RKO (cell line): ENCODE measurements around the gene TP53I11.

Experiments
- DNase-seq: peaks from one replicate; pipeline ENCODE4 v3.0.0-alpha.2; 2016; ENCODE audit warnings: low spot score

Gene TP53I11

GRCh38 chr11:44939673-44940395 is 10.8 kb downstream of the TP53I11 start:
- DNase-seq = no peak

GRCh38 chr11:44938066-44938691 is 12.5 kb downstream of the TP53I11 start:
- no peak for DNase-seq

- no peak for DNase-seq
These were observed 13.6 kb downstream of the TP53I11 start for GRCh38 chr11:44936951-44937543.

GRCh38 chr11:44936525-44936924 is 14.2 kb downstream of the TP53I11 start:
- peak; percentile 70 for DNase-seq

DNA sequence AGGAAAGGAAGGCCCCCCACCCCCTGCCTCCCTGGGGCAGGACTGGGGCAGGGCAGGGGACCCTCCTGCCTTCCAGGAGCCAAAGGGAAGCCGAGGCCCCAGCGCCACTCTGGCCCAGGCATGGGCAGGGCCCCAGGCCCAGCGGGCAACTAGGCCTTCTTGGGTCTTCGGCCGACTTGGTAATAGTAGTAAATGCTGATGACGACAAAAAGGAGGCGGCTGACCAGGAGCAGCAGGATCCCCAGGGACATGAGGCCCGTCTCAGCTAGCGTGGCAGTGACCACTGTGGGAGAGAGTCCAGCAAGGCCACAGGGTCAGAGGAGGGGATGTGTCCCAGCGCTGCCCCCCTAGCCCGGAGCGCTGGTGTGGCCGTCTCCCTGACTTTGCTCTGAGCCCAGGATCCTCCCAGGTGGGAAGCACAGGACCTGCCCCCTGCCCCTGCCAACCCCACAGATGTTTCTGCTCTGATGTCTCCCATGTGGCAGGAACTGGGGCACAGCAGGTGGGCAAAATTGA is 15.9 kb downstream of the TP53I11 start:
- no peak for DNase-seq

- DNase-seq = no peak
These were observed 16.6 kb downstream of the TP53I11 start for GRCh38 chr11:44934110-44934509.

- DNase-seq = no peak
These were observed 19.2 kb downstream of the TP53I11 start for GRCh38 chr11:44931466-44931865.

DNA sequence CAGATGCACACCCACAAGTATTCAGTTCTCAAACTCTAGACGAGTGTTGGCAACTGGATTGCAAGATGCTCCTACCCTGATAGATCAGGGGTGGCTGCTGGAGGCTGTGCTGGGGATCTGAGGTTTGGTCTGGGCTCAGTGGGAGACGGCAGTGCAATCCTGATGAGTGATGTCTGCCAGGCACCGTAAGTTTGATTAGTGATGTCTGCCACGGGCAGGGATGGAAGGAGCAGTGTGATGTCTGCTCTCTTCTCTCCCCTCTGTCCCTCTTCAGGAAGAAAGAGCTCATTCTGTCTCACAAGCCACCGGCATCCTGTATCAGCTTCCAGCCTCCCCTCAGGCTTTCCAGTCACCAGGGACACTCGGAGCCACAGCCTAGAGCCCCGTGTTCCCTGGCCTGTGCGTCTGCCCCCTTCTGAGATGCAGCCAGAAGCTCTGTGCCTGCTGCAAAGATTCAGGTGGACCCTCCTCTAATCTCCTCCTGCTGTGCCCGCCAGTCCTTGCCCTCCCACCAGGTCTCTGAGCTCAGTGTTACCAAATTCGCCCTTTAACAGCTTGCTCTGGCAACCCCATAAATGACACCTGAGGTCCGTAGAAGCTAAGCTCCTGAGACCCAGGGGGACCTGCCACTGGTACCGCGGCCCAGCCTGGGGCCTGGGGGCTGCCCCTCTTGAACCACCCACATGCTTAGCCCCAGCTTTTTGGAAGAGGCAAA is 19.9 kb downstream of the TP53I11 start:
- no peak for DNase-seq

- no peak for DNase-seq
These were observed 21.9 kb downstream of the TP53I11 start for GRCh38 chr11:44928816-44929215.

DNA sequence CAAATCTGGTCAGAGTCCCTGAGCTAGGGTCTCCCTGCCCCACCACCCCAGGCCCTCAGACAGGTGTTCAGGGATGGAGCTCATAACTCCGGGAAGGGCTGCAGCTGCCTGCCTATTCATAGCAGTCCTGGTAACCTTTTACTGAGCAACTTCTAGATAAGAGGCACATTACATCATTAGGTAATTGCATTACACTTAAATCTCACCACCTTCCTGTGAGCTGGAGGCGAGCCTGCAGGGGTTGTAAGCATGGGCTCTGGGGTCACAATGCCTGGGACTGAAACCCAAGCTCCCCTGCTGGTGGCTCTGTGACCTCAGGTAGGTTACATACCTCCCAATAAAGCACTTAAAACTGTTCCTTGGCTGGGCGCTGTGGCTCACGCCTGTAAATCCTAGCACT is 22.5 kb downstream of the TP53I11 start:
- no peak for DNase-seq

DNA sequence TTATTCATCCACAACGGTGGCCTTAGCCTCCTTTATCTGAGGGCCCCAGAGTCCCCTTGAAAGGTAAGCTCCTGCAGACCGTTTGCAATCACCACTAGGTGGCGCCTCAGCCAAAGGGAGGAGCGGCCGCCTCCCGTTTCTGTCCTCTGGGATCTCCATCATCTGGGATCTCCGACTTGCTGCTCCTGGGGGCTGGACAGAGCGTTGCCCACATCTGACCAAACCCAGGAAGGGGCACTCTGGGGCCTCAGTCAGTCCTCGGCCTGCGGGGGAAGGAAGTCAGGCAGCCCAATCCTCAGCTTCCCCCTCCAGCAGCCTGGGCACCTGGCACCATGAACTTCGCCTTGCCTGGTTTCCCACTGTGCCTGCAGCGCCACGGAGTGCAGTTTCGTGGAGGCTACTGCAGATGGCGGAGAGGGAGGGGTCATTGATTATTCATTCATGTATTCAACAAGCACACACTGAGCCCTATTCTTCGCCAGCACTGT is 23.5 kb downstream of the TP53I11 start:
- DNase-seq = peak; percentile 67

DNA sequence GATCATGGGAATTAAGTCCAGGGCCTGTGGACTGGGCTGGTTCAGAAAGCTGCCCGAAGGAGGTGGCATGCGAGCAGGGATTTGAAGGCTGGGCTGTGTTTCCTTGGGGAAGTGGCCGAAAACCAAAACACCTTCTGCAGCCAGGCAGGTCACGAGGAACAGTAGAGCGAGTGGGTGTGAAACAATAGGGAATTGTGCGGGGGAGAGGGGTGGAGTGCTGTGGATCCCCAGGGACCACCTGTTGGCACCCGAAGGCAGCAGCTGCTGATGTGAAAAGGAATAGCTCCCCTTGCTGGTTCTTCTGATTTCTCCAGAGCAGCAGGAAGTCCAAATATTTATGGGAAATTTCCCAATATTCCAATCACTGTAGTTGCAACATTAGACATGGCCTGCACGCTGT is 24.6 kb downstream of the TP53I11 start:
- no peak for DNase-seq

DNA sequence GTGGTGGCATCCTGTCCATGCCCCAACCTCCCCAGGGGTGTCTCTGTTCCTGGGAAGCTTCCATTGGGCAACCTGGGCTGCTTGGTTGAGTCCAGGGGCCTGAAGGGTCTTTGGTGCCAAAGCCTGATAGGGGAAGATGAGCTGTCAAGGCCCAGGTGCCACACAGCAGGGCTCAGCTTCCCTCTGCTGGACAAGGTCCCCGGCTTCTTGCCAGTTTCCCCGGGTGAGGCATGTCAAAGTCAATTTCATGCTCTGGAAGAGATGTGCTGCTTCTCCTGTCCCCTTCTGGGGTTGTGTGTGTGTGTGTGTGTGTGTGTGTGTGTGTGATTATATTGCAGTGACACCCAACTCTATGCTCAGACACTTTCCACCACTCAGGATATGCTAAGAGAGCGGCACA is 26.9 kb downstream of the TP53I11 start:
- DNase-seq = no peak

GRCh38 chr11:44923115-44923514 is 27.6 kb downstream of the TP53I11 start:
- no peak for DNase-seq

DNA sequence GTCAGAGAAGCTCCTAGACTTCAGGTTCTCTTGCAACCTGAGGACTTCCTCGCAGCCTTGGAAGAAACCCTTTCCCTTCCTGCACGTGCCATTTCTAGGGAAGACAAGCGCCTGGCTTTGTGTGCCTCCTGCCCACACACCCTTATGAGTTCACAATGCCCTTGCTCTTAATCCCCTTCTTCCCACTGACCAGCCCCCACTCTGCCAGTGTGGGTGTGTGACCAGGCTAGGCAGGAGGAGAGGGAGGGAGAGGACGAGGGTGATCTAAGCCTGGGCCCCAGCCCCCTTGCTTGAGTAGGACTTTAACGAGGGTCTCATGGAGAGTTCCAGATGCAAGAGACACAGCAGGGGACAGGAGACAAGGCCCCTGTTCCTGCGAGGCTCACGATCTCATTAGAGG is 30.2 kb downstream of the TP53I11 start:
- no peak for DNase-seq

- no peak for DNase-seq
These were observed 32.9 kb downstream of the TP53I11 start for GRCh38 chr11:44917741-44918140.

- no peak for DNase-seq
These were observed 33.8 kb downstream of the TP53I11 start for GRCh38 chr11:44916801-44917385.

GRCh38 chr11:44916331-44916730 is 34.4 kb downstream of the TP53I11 start:
- DNase-seq = no peak

DNA sequence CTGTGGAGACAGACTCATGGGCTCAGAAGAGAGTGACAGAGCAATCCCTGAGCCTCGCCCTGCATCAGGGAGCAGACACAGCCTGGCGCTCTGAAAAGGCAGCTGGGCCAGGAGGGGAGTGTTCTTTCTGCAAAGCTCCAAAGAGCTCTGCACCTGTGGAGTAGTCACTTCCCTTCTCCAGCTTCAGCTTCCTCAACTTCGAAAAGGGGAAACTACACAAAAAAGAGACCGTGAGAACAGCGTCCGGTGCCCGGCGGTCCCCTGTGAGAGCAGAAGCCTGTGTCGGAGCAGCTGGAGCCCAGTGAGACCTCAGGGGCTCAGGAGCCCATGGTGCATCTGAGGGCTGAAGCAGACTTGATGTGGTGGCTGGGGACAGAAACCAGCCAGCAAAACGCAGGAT is 35.1 kb downstream of the TP53I11 start:
- DNase-seq = no peak

DNA sequence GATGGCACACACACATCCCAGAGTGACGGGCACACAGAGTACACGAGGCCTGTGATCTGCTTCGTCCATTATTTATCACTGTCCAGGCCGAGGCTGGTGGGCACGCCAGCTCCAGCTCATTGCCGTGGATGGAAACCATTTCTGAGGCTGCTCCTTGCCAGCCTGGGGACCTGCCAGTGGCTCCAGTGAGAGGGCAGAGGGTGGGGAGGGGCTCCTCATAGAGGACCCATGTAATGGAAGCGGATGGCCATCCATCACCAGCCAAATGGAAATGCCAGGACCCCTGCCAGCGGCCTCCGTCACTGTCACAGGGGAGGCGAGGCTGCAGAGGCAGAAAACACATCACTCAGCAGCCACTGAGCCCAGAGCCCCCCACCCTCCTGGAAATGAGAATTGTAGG is 35.7 kb downstream of the TP53I11 start:
- no peak for DNase-seq

GRCh38 chr11:44914105-44914504 is 36.6 kb downstream of the TP53I11 start:
- DNase-seq = no peak

DNA sequence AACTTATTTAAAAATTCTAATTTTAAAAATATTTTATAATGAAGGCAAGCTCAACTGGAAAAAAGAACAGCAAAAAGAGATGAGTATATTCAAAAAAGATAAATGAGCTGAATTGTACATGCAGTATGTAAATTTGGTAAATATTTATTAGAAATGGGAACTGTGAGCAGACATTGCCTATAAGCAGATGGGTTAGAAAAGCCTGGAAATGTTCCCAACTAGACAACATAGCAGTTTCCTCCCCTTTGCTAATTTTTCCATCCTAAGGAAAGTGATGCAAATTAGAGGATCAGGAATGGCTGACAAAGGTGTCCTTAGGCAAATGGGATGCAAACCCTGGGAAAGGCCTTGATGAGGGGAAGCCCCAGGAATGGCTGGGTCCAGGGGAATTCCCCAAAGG is 37.2 kb downstream of the TP53I11 start:
- no peak for DNase-seq
